GM12873 (cell line): Measurements from ENCODE around the gene LACTBL1.

Experiments used
- CTCF ChIP-seq: IDR thresholded peaks from 2 replicates; pipeline ENCODE4 v1.5.1; 2012; ENCODE audit warnings: low read depth, mild to moderate bottlenecking, moderate library complexity, low read length, control low read depth; ENCODE audit not compliant: insufficient read depth; ENCODE audit errors: missing control alignments

Gene LACTBL1

GRCh38 chr1:22953740-22954141 is 18.9 kb downstream of the LACTBL1 start:
- TF ChIP-seq CTCF, result no peak

GRCh38 chr1:22953057-22953739 is 19.5 kb downstream of the LACTBL1 start:
- no peak for TF ChIP-seq CTCF

GRCh38 chr1:22952694-22953056 is 20.0 kb downstream of the LACTBL1 start:
- no peak for TF ChIP-seq CTCF

GRCh38 chr1:22951796-22952195 is 20.9 kb downstream of the LACTBL1 start:
- TF ChIP-seq CTCF, result no peak

GRCh38 chr1:22949822-22950331 is 22.8 kb downstream of the LACTBL1 start:
- TF ChIP-seq CTCF, result no peak

GRCh38 chr1:22944346-22945055 is 28.2 kb downstream of the LACTBL1 start:
- no peak for TF ChIP-seq CTCF

GRCh38 chr1:22941257-22941656 is 31.4 kb downstream of the LACTBL1 start:
- TF ChIP-seq CTCF, result no peak
